Uterus (tissue), 2 donors: ENCODE data around the gene ACOXL.

Experiments
- CTCF ChIP-seq, 4 experiments: fragments of 200-600 bp in 2 of 4; fragments of 450-650 bp in 2 of 4; sonication (generic) in 2 of 4; IDR thresholded peaks; one replicate each; pipeline ENCODE4 v1.5.1; 2016 to 2019; ENCODE audit warnings: antibody characterized with exemption in 4 of 4, mild to moderate bottlenecking in 2 of 4, moderate library complexity in 1 of 4
- POLR2A ChIP-seq, 2 donors: fragments of 450-650 bp; IDR thresholded peaks; one replicate each; pipeline ENCODE4 v1.6.1; 2016; ENCODE audit warnings: antibody characterized with exemption in 2 of 2, mild to moderate bottlenecking in 1 of 2, moderate library complexity in 1 of 2

DNA sequence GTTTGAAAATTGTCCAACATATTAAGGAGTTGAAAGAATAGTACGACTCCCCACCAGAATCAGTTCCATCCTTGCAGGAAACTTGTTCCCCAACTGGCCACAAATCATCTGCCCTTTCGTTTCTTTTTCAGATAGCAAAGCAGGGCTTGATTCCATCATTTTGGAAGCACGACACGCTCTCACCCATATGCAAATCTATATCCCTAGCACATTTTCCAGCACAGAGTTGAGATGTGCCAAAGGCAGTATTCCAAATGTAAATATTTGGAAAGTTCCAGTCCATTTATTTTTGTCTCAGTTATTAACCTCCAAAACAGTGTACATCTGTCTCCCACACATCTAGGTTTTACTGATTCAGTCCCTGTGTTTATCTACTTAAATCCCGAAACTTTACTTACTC is 259.5 kb downstream of the ACOXL start:
- TF ChIP-seq CTCF (IDR thresholded peaks at IDR 0.05) (no peak), POLR2A (IDR thresholded peaks at IDR 0.05) (no peak)
